GM12878 (cell line): ENCODE data around the gene CSF2. TPM values are rescaled to one million over a fixed set of nuclear protein-coding genes. Genes with fewer than 3 reads are reported as not detected.

Source experiments
- ATAC-seq: fragments of 200-7000 bp; cut with Tn5 transposase; 3 replicates; pipeline ENCODE4 v1.9.1; 2020; ENCODE audit warnings: mild to moderate bottlenecking, moderate library complexity
- BruUV-seq: library from RNA; stranded (reverse); fragments of 400-500 nt; replicated peaks from 2 replicates; lab custom pipeline; 2021; lab: Mats Ljungman, UMichigan
- CTCF ChIA-PET: fragments of 300-600 bp; sonication (Branson Sonifier 250); formaldehyde crosslinking; extraction: SDS; loops from one replicate; lab custom pipeline; 2021; ENCODE audit warnings: inconsistent platforms; lab: Yijun Ruan, JAX
- POLR2A ChIA-PET: fragments of 350-600 bp; formaldehyde crosslinking; extraction: SDS; loops from one replicate; lab custom pipeline; 2021; ENCODE audit warnings: inconsistent platforms; lab: Charles Lee
- RAD21 ChIA-PET: fragments of 300-600 bp; sonication (Branson Sonifier 250); formaldehyde crosslinking; loops from one replicate; lab custom pipeline; 2023; ENCODE audit warnings: antibody characterized with exemption; ENCODE audit not compliant: unreplicated experiment; lab: Charles Lee
- SMC1A ChIA-PET: fragments of 300-600 bp; sonication (Branson Sonifier 250); formaldehyde crosslinking; loops from one replicate; lab custom pipeline; 2023; ENCODE audit not compliant: unreplicated experiment, uncharacterized antibody; lab: Charles Lee
- DNase-seq: peaks from one replicate; pipeline ENCODE4 v3.0.0-alpha.2; 2011; ENCODE audit warnings: low read depth, low spot score
- FAIRE-seq: peaks from 3 replicates; lab custom pipeline; 2011; peaks lifted over from hg19 to GRCh38; lab: Jason Lieb, UNC
- H2AFZ ChIP-seq: 2 replicates; pipeline ENCODE4 v1.6.0; 2011; ENCODE audit warnings: low read depth, low read length, control low read depth; ENCODE audit not compliant: control insufficient read depth
- H3K27ac ChIP-seq: 2 replicates; pipeline ENCODE4 v1.5.1; 2011; ENCODE audit warnings: control low read depth; ENCODE audit not compliant: control insufficient read depth, insufficient read depth
- H3K27me3 ChIP-seq, 2 experiments: replicated peaks in 1 of 2; 2 replicates each; pipeline versions ENCODE4 v1.6.0 to v1.6.1; 2011; ENCODE audit warnings: low read length in 1 of 2; ENCODE audit not compliant: control insufficient read depth in 2 of 2, insufficient read depth in 2 of 2
- H3K36me3 ChIP-seq, 2 experiments: 2 replicates each; pipeline ENCODE4 v1.5.1; 2011; ENCODE audit warnings: low read length in 1 of 2; ENCODE audit not compliant: control insufficient read depth in 2 of 2, insufficient read depth in 2 of 2
- H3K4me1 ChIP-seq: 2 replicates; pipeline ENCODE4 v1.6.1; 2011; ENCODE audit warnings: mild to moderate bottlenecking, low read length, moderate library complexity, mixed read lengths; ENCODE audit not compliant: control insufficient read depth, insufficient read depth
- H3K4me2 ChIP-seq: 2 replicates; pipeline ENCODE4 v1.6.0; 2011; ENCODE audit warnings: control low read depth; ENCODE audit not compliant: control insufficient read depth, insufficient read depth
- H3K4me3 ChIP-seq: fragments of 200-600 bp; sonication (generic); 2 replicates; pipeline ENCODE4 v1.5.1; 2016
- H3K79me2 ChIP-seq: 2 replicates; pipeline ENCODE4 v1.6.0; 2011; ENCODE audit warnings: low read length; ENCODE audit not compliant: control insufficient read depth, insufficient read depth
- H3K9ac ChIP-seq: 2 replicates; pipeline ENCODE4 v1.8.0; 2011; ENCODE audit warnings: low read length, control low read depth, mixed read lengths; ENCODE audit not compliant: control insufficient read depth, insufficient read depth
- H3K9me3 ChIP-seq: replicated peaks from 3 replicates; pipeline ENCODE4 v1.5.1; 2011; ENCODE audit warnings: mild to moderate bottlenecking, low read length; ENCODE audit not compliant: control insufficient read depth, insufficient read depth
- H4K20me1 ChIP-seq: 2 replicates; pipeline ENCODE4 v1.6.0; 2011; ENCODE audit not compliant: control insufficient read depth, insufficient read depth
- NFYB ChIP-seq: IDR thresholded peaks from 2 replicates; pipeline ENCODE4 v1.6.1; 2011; ENCODE audit warnings: low read depth, mild to moderate bottlenecking, low read length, improper control_type of control experiment, moderate library complexity; ENCODE audit not compliant: insufficient read depth
- POLR2A ChIP-seq: IDR thresholded peaks from 2 replicates; pipeline ENCODE4 v1.6.1; 2011; ENCODE audit warnings: low read depth, mild to moderate bottlenecking, low read length
- POLR2AphosphoS2 ChIP-seq: IDR thresholded peaks from 2 replicates; pipeline ENCODE4 v1.6.1; 2011; ENCODE audit warnings: low read depth, mild to moderate bottlenecking, low read length, improper control_type of control experiment, moderate library complexity
- SUPT20H ChIP-seq: IDR thresholded peaks from 2 replicates; pipeline ENCODE4 v1.6.1; 2011; ENCODE audit warnings: low read depth, mild to moderate bottlenecking, low read length, moderate library complexity, borderline replicate concordance; ENCODE audit not compliant: control insufficient read depth
- SUZ12 ChIP-seq: fragments of 200-600 bp; sonication (generic); IDR thresholded peaks from one replicate; pipeline ENCODE4 v1.6.1; 2018; ENCODE audit warnings: antibody characterized with exemption, mild to moderate bottlenecking; ENCODE audit not compliant: unreplicated experiment
- WGBS: methylation state at CpG from one replicate; pipeline ENCODE4 v1.1.6; 2016; ENCODE audit warnings: low lambda C conversion rate; ENCODE audit not compliant: insufficient replicate concordance, insufficient coverage; ENCODE audit errors: missing lambda C conversion rate; 5-methylcytosine and 5-hydroxymethylcytosine counted together
- in situ Hi-C: fragments of 300-500 bp; cut with MboI; formaldehyde crosslinking; loops from 9 replicates; pipeline ENCODE4 v1.14.3; 2018; ENCODE audit warnings: mixed read lengths
- intact Hi-C: fragments of 100-400 bp; cut with micrococcal nuclease; formaldehyde crosslinking; loops from one replicate; pipeline ENCODE4 v1.14.2; 2022; ENCODE audit not compliant: unreplicated experiment
- polyA plus RNA-seq, 11 experiments: library from polyadenylated mRNA; depleted of rRNA in 4 of 11; unstranded in 6 of 11; stranded (reverse) in 5 of 11; fragments of >200 nt; fragmentation: Nextera tagmentation in 4 of 11; fragmentation: Illumina TruSeq in 1 of 11; extraction: Ambion mirVana in 4 of 11; extraction: Trizol in 1 of 11; gene quantifications; 1 replicate in 1 of 11; 2 replicates in 10 of 11; pipeline versions ENCODE4 v1.2.1 to v1.2.3, GENCODE V29; 2011 to 2016; ENCODE audit warnings: inconsistent platforms in 2 of 11, missing spikeins in 2 of 11, low read depth in 1 of 11
- total RNA-seq, 4 experiments: library from RNA; depleted of rRNA in 3 of 4; stranded (reverse); fragments of >200 nt in 3 of 4; fragmentation: Illumina TruSeq in 1 of 4; extraction: Trizol in 1 of 4; gene quantifications; 2 replicates each; pipeline versions ENCODE4 v1.2.1 to v1.2.3, GENCODE V29; 2013 to 2021
- TF ChIP-seq, protein P1 (sequence below): fragments of 450-650 bp; IDR thresholded peaks from 2 replicates; pipeline ENCODE4 v1.6.1; 2017; ENCODE audit warnings: low read depth, mild to moderate bottlenecking, moderate library complexity
- TF ChIP-seq, protein P2 (sequence below): IDR thresholded peaks from 2 replicates; pipeline ENCODE4 v1.6.1; 2011; ENCODE audit warnings: borderline replicate concordance, low read depth, mild to moderate bottlenecking, moderate library complexity, low read length; ENCODE audit not compliant: insufficient read depth, poor library complexity, severe bottlenecking

CSF2 gene
- total and polyA plus RNA-seq, 10 of the 15 experiments (the other 5 are each of a cell fraction or from before 2014, with no cell fraction given) = 0.15 to 2.0 (median 0.69) TPM; not detected in 2

DNA sequence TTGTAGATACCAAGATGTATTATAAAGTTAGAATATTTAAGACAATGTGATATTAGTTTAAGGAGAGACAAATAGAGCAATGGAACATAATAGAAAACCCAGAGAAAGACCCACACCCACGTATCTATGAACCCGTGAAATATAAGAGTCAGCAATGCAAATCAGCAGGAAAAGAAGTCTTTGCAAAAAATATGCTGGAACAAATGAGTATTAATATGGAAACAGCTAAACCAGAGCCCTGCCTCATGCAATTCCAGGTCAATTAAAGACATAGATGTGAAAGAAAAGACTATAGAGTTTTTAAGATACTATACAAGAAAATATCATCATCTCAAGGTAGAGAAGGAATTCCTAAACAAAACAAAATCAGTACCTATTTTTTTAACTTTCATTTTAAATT is 36.2 kb upstream of the CSF2 start:
- no peak for DNase-seq
- no peak for ATAC-seq
- Histone ChIP-seq H3K27me3 (no peaks in the 10 kb centered on the region; a peak in 1 of 4 replicates), H3K9me3 (no peaks in the 10 kb centered on the region), H3K79me2 (no peaks in the 10 kb centered on the region), H3K27ac (no peak overlapping the region), H4K20me1 (no peaks in the 10 kb centered on the region)
- intact Hi-C loops = no loop called here
- ChIA-PET RAD21 (no interaction called here), POLR2A (no interaction called here)
- no TSS peak for BruUV-seq
- TF ChIP-seq SUPT20H (no peak), SUZ12 (no peak), POLR2AphosphoS2 (no peak), NFYB (no peak), POLR2A (no peak)
- TF ChIP-seq, protein P1, sequence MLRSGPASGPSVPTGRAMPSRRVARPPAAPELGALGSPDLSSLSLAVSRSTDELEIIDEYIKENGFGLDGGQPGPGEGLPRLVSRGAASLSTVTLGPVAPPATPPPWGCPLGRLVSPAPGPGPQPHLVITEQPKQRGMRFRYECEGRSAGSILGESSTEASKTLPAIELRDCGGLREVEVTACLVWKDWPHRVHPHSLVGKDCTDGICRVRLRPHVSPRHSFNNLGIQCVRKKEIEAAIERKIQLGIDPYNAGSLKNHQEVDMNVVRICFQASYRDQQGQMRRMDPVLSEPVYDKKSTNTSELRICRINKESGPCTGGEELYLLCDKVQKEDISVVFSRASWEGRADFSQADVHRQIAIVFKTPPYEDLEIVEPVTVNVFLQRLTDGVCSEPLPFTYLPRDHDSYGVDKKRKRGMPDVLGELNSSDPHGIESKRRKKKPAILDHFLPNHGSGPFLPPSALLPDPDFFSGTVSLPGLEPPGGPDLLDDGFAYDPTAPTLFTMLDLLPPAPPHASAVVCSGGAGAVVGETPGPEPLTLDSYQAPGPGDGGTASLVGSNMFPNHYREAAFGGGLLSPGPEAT = no peak
- TF ChIP-seq, all 136 proteins: peak for 0
- ChIA-PET SMC1A (no interaction called here), CTCF (no interaction called here)
- Histone ChIP-seq H3K9ac (no peak overlapping the region), H3K36me3 (no peaks in the 10 kb centered on the region), H3K4me1 (no peaks in the 10 kb centered on the region), H3K4me2 (no peak overlapping the region), H2AFZ (no peak overlapping the region), H3K4me3 (no peak overlapping the region)
- in situ Hi-C loops = no loop called here
- no peak for FAIRE-seq
- 0% methylated on average over 2 of the region's 2 CpGs for WGBS

DNA sequence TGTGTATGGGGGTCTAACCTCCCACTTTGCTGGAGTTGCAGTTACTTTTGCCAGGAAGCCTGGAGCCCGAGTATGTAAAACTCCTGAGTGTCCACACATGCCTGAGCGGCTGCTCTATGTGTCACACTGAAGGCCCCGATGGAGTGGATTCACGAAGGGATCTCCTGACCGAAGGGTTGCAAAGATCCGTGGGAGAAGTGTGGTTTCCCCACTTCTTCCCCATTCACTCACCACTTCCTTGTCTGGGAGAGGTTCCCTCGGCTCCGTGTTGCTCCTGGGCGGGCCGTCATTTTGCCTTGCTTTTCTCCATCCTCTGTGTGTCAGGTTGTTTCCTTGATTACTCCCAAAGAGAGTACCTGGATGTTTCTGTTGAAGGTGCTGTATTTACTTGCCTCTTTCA is 29.4 kb upstream of the CSF2 start:
- FAIRE-seq = no peak
- no peaks in the 10 kb centered on the region; the same call in 2 of the 3 replicates for H3K9me3 ChIP-seq
- H3K4me2 ChIP-seq = no peak overlapping the region
- peaks cover 0 to 1% of the 10 kb centered on the region in 2 experiments; a peak in 2 of 4 replicates for H3K27me3 ChIP-seq
- H3K4me1 ChIP-seq = no peaks in the 10 kb centered on the region
- in situ Hi-C loops = no loop called here
- H3K4me3 ChIP-seq = no peak overlapping the region
- H3K9ac ChIP-seq = no peak overlapping the region
- H3K36me3 ChIP-seq = no peaks in the 10 kb centered on the region
- no peak overlapping the region for H2AFZ ChIP-seq
- no TSS peak for BruUV-seq
- no peak for DNase-seq
- TF ChIP-seq, protein P2, sequence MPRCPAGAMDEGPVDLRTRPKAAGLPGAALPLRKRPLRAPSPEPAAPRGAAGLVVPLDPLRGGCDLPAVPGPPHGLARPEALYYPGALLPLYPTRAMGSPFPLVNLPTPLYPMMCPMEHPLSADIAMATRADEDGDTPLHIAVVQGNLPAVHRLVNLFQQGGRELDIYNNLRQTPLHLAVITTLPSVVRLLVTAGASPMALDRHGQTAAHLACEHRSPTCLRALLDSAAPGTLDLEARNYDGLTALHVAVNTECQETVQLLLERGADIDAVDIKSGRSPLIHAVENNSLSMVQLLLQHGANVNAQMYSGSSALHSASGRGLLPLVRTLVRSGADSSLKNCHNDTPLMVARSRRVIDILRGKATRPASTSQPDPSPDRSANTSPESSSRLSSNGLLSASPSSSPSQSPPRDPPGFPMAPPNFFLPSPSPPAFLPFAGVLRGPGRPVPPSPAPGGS = no peak
- no peaks in the 10 kb centered on the region for H4K20me1 ChIP-seq
- POLR2A ChIA-PET = no interaction called here
- 17% methylated on average over 10 of the region's 10 CpGs for WGBS
- RAD21 ChIA-PET = no interaction called here
- ATAC-seq = no peak
- intact Hi-C loops = no loop called here
- SMC1A ChIA-PET = no interaction called here
- H3K27ac ChIP-seq = no peak overlapping the region
- no peaks in the 10 kb centered on the region for H3K79me2 ChIP-seq
- CTCF ChIA-PET = no interaction called here
